Sigmoid colon (tissue), 4 donors: Measurements from ENCODE around the gene NRG4.

Experiments
- POLR2AphosphoS5 ChIP-seq, 4 donors: sonication (generic); formaldehyde crosslinking; IDR thresholded peaks; one replicate each; pipeline ENCODE4 v1.6.1; 2017; ENCODE audit warnings: antibody characterized with exemption in 4 of 4
- TF ChIP-seq, protein P1 (sequence below), 4 experiments: fragments of 450-650 bp in 3 of 4; fragments of 200-600 bp in 1 of 4; IDR thresholded peaks; one replicate each; pipeline ENCODE4 v1.5.1; 2016 to 2019; ENCODE audit warnings: antibody characterized with exemption in 4 of 4, mild to moderate bottlenecking in 3 of 4, moderate library complexity in 2 of 4

DNA sequence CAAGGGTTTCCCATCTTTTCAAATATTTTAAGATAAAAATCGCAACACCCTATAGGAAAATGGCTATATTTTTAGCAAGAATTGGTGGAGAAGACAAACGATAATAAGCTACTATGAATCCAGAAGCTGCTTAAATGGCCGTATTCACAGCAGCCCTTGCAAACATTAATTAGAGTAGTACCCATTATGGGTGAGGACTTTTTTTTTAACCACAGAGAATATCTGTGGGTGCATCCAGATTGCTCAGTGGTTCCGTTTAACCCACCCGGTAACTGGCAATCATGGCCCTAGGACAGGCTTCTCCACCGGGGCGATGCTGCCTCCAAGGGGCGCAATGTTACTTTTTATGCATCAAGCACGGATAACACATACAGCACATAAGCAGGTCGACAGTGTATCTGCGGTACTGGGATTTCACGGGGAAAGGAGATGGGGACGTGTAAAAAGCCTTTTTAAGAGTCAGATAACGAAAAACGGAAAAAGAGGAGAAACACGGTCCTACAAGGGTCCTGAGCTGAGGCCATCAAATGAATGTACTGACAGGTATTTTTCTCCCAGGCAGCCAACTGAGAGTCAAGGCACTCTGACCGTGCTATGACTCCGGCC is 46.6 kb upstream of the NRG4 start:
- TF ChIP-seq, protein P1, sequence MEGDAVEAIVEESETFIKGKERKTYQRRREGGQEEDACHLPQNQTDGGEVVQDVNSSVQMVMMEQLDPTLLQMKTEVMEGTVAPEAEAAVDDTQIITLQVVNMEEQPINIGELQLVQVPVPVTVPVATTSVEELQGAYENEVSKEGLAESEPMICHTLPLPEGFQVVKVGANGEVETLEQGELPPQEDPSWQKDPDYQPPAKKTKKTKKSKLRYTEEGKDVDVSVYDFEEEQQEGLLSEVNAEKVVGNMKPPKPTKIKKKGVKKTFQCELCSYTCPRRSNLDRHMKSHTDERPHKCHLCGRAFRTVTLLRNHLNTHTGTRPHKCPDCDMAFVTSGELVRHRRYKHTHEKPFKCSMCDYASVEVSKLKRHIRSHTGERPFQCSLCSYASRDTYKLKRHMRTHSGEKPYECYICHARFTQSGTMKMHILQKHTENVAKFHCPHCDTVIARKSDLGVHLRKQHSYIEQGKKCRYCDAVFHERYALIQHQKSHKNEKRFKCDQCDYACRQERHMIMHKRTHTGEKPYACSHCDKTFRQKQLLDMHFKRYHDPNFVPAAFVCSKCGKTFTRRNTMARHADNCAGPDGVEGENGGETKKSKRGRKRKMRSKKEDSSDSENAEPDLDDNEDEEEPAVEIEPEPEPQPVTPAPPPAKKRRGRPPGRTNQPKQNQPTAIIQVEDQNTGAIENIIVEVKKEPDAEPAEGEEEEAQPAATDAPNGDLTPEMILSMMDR (IDR thresholded peaks at IDR 0.05), result no peak
- TF ChIP-seq POLR2AphosphoS5 (IDR thresholded peaks at IDR 0.05), result no peak
